B cell (primary cell): ENCODE measurements around the gene UNC79.

Experiments
- CTCF ChIP-seq: fragments of 200-600 bp; IDR thresholded peaks from one replicate; pipeline ENCODE4 v1.8.0; 2022; ENCODE audit warnings: antibody characterized with exemption, mild to moderate bottlenecking
- EZH2 ChIP-seq: IDR thresholded peaks from 2 replicates; pipeline ENCODE4 v1.6.1; 2012; ENCODE audit warnings: borderline replicate concordance, low read depth, mild to moderate bottlenecking, moderate library complexity, low read length; ENCODE audit not compliant: insufficient read depth, poor library complexity, severe bottlenecking

- TF ChIP-seq CTCF (no peak), EZH2 (no peak)
Measured at GRCh38 chr14:93713726-93714405, 283.1 kb downstream of the UNC79 start.
